CD14-positive monocyte (primary cell): ENCODE measurements around the gene NUDT22. TPM values are rescaled to one million over a fixed set of nuclear protein-coding genes. Genes with fewer than 3 reads are reported as not detected.

Experiments used
- DNase-seq, 3 donors: peaks; one replicate each; pipeline ENCODE4 v3.0.0-alpha.2; 2011 to 2022
- H2AFZ ChIP-seq: 2 replicates; pipeline ENCODE4 v1.6.0; 2012; ENCODE audit warnings: mild to moderate bottlenecking, low read depth, low read length, inconsistent platforms; ENCODE audit not compliant: insufficient read depth, poor library complexity, severe bottlenecking
- H3K27ac ChIP-seq, 2 donors: 1 replicate in 1 of 2; 2 replicates in 1 of 2; pipeline ENCODE4 v1.5.1; 2012 to 2013; ENCODE audit warnings: low read length in 2 of 2, control low read depth in 1 of 2, inconsistent platforms in 1 of 2, low read depth in 1 of 2, mild to moderate bottlenecking in 1 of 2
- H3K27me3 ChIP-seq, 2 donors: one replicate each; pipeline versions ENCODE4 v1.6.0 to v1.6.1; 2011 to 2013; ENCODE audit warnings: low read length in 2 of 2; ENCODE audit not compliant: control insufficient read depth in 2 of 2, insufficient read depth in 2 of 2
- H3K36me3 ChIP-seq, 2 donors: replicated peaks in 1 of 2; 1 replicate in 1 of 2; 2 replicates in 1 of 2; pipeline versions ENCODE4 v1.5.1 to v1.6.1; 2012 to 2013; ENCODE audit warnings: low read length in 2 of 2, control low read depth in 1 of 2, inconsistent platforms in 1 of 2, mild to moderate bottlenecking in 1 of 2; ENCODE audit not compliant: insufficient read depth in 2 of 2, control insufficient read depth in 1 of 2
- H3K4me1 ChIP-seq, 2 donors: 1 replicate in 1 of 2; 2 replicates in 1 of 2; pipeline versions ENCODE4 v1.5.1 to v1.6.1; 2012 to 2013; ENCODE audit warnings: low read length in 2 of 2, control low read depth in 1 of 2, inconsistent platforms in 1 of 2, mild to moderate bottlenecking in 1 of 2, moderate library complexity in 1 of 2; ENCODE audit not compliant: insufficient read depth in 2 of 2, control insufficient read depth in 1 of 2
- H3K4me2 ChIP-seq: replicated peaks from 2 replicates; pipeline ENCODE3; 2012; ENCODE audit warnings: low read length, moderate library complexity, mild to moderate bottlenecking; ENCODE audit not compliant: poor library complexity, severe bottlenecking; ENCODE audit errors: extremely low read depth
- H3K4me3 ChIP-seq, 3 experiments: fragments of 200-600 bp in 1 of 3; sonication (generic) in 1 of 3; replicated peaks in 1 of 3; 1 replicate in 2 of 3; 2 replicates in 1 of 3; pipeline ENCODE4 v1.5.1; 2011 to 2013; ENCODE audit warnings: low read length in 3 of 3, mild to moderate bottlenecking in 3 of 3, control low read depth in 2 of 3, low read depth in 2 of 3, inconsistent platforms in 1 of 3, moderate library complexity in 1 of 3
- H3K79me2 ChIP-seq: 2 replicates; pipeline ENCODE4 v1.6.0; 2012; ENCODE audit warnings: mild to moderate bottlenecking, control low read depth, inconsistent platforms, low read length, moderate library complexity; ENCODE audit not compliant: insufficient read depth
- H3K9ac ChIP-seq: 2 replicates; pipeline ENCODE4 v1.6.0; 2017; ENCODE audit warnings: low read length, mild to moderate bottlenecking; ENCODE audit not compliant: insufficient read depth, poor library complexity, severe bottlenecking
- H3K9me3 ChIP-seq, 2 donors: replicated peaks in 1 of 2; 1 replicate in 1 of 2; 2 replicates in 1 of 2; pipeline versions ENCODE4 v1.5.1 to v1.6.1; 2012 to 2013; ENCODE audit warnings: low read length in 2 of 2, control low read depth in 1 of 2; ENCODE audit not compliant: control insufficient read depth in 1 of 2, insufficient read depth in 1 of 2
- H4K20me1 ChIP-seq: 2 replicates; pipeline ENCODE4 v1.6.0; 2012; ENCODE audit warnings: mild to moderate bottlenecking, low read length, control low read depth, moderate library complexity; ENCODE audit not compliant: insufficient read depth
- H3K27ac Mint-ChIP-seq, 7 donors: one replicate each; pipeline ENCODE4 v1.8.0; 2020; ENCODE audit warnings: mild to moderate bottlenecking in 7 of 7, mixed read lengths in 7 of 7, moderate library complexity in 6 of 7, inconsistent platforms in 2 of 7
- H3K27me3 Mint-ChIP-seq, 3 donors: one replicate each; pipeline ENCODE4 v1.8.0; 2021 to 2022; ENCODE audit warnings: low read depth in 3 of 3, mild to moderate bottlenecking in 3 of 3, mixed read lengths in 3 of 3, moderate library complexity in 3 of 3, inconsistent platforms in 1 of 3
- H3K36me3 Mint-ChIP-seq, 2 donors: one replicate each; pipeline ENCODE4 v1.8.0; 2020; ENCODE audit warnings: mixed read lengths in 2 of 2, inconsistent platforms in 1 of 2, mild to moderate bottlenecking in 1 of 2
- H3K4me1 Mint-ChIP-seq: one replicate; pipeline ENCODE4 v1.8.0; 2020; ENCODE audit warnings: mild to moderate bottlenecking, mixed read lengths
- H3K4me3 Mint-ChIP-seq, 2 donors: one replicate each; pipeline ENCODE4 v1.8.0; 2020; ENCODE audit warnings: mild to moderate bottlenecking in 2 of 2, mixed read lengths in 2 of 2, moderate library complexity in 1 of 2
- H3K9me3 Mint-ChIP-seq, 7 donors: one replicate each; pipeline ENCODE4 v1.8.0; 2020 to 2022; ENCODE audit warnings: mixed read lengths in 7 of 7, mild to moderate bottlenecking in 6 of 7, moderate library complexity in 6 of 7, inconsistent platforms in 2 of 7
- WGBS: methylation state at CpG from one replicate; pipeline ENCODE4 v1.1.5; 2013; ENCODE audit warnings: missing lambda C conversion rate; ENCODE audit not compliant: insufficient coverage; 5-methylcytosine and 5-hydroxymethylcytosine counted together
- intact Hi-C, 2 donors: fragments of 100-400 bp; cut with micrococcal nuclease; formaldehyde crosslinking; loops; one replicate each; pipeline versions ENCODE4 v1.15.0 to v1.15.1; 2023
- polyA plus RNA-seq, 3 donors: library from polyadenylated mRNA; depleted of rRNA in 1 of 3; unstranded in 2 of 3; stranded (reverse) in 1 of 3; fragments of 300-500 nt in 2 of 3; fragments of >200 nt in 1 of 3; fragmentation: Illumina TruSeq in 2 of 3; gene quantifications; 1 replicate in 2 of 3; 2 replicates in 1 of 3; pipeline ENCODE4 v1.2.3, GENCODE V29; 2012 to 2021
- TF ChIP-seq, protein P1 (sequence below): fragments of 200-600 bp; IDR thresholded peaks from one replicate; pipeline ENCODE4 v1.8.0; 2022; ENCODE audit warnings: antibody characterized with exemption, mild to moderate bottlenecking

The NUDT22 gene
- polyA plus RNA-seq, 3 donors = 47.9 to 86.1 (median 56.1) TPM

- Mint-ChIP-seq H3K27me3 (peaks cover 3 to 10% (median 7%) of the 10 kb centered on the region in 3 donors), H3K27ac (no peak overlapping the region), H3K4me3 (peak overlapping the region in 1 of 2 donors; percentile 15), H3K4me1 (peaks cover 52% of the 10 kb centered on the region), H3K9me3 (no peaks in the 10 kb centered on the region), H3K36me3 (peaks cover 3 to 8% of the 10 kb centered on the region in 2 donors)
- WGBS = 82% methylated on average over 3 of the region's 8 CpGs
- Histone ChIP-seq H3K36me3 (peaks cover 2 to 7% of the 10 kb centered on the region in 2 donors), H3K4me2 (no peak overlapping the region), H3K9ac (no peak overlapping the region), H3K4me1 (peaks cover 52 to 69% of the 10 kb centered on the region in 2 donors), H3K9me3 (no peaks in the 10 kb centered on the region), H2AFZ (no peak overlapping the region), H4K20me1 (peaks cover 28% of the 10 kb centered on the region), H3K79me2 (peaks cover 33% of the 10 kb centered on the region), H3K27me3 (no peaks in the 10 kb centered on the region), H3K27ac (no peak overlapping the region), H3K4me3 (no peak overlapping the region)
- TF ChIP-seq, protein P1, sequence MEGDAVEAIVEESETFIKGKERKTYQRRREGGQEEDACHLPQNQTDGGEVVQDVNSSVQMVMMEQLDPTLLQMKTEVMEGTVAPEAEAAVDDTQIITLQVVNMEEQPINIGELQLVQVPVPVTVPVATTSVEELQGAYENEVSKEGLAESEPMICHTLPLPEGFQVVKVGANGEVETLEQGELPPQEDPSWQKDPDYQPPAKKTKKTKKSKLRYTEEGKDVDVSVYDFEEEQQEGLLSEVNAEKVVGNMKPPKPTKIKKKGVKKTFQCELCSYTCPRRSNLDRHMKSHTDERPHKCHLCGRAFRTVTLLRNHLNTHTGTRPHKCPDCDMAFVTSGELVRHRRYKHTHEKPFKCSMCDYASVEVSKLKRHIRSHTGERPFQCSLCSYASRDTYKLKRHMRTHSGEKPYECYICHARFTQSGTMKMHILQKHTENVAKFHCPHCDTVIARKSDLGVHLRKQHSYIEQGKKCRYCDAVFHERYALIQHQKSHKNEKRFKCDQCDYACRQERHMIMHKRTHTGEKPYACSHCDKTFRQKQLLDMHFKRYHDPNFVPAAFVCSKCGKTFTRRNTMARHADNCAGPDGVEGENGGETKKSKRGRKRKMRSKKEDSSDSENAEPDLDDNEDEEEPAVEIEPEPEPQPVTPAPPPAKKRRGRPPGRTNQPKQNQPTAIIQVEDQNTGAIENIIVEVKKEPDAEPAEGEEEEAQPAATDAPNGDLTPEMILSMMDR = no peak
- DNase-seq = no peak
- intact Hi-C loops = loop anchor here in 1 of 2 donors (2.0 to 5.0 kb wide), 2 partner anchors 38 to 51 kb away; partner anchors contain the start of genes CATSPERZ and GPR137
These were observed 23.7 kb downstream of the NUDT22 start for GRCh38 chr11:64249563-64250414.

DNA sequence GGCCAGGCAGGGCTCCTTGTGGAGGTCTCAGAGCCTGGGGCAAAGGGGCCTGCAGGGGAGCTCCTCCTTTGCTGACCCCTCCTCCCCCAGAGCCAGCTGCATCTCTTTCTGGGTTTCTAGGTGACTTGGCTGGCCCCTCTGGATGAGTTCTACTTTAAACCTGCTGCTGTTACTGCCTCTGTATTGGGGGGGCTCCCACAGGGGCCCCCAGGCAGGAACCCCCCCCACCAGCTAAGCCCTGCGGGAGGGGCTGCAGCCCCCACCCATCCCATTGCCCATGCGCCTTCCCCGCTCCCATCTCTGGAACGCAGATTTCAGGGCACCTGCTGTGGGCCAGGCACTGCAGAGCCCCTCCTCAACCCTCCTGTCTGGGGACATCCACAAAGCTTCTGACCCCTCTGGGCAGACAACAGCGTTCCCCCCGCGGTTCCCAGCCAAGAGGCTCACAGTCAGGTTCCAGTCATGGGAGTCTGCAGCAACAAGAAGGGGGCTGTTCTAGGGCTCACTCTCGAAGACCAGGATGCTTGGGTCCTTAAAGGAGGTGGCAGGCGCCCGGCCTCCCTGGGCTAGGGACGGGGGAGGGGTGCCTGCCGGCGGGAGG lies 24.4 kb downstream of the NUDT22 start:
- H3K9me3 Mint-ChIP-seq = no peaks in the 10 kb centered on the region
- H3K27ac ChIP-seq = no peak overlapping the region
- H3K4me1 Mint-ChIP-seq = peaks cover 45% of the 10 kb centered on the region
- peaks cover 9 to 14% of the 10 kb centered on the region in 2 donors for H3K36me3 ChIP-seq
- intact Hi-C loops = loop anchor here in 1 of 2 donors (2.0 to 5.0 kb wide), 2 partner anchors 37 to 50 kb away; partner anchors contain the start of genes CATSPERZ and GPR137
- H3K9ac ChIP-seq = peak overlapping the region; percentile 69
- peak overlapping the region; percentile 79 for H2AFZ ChIP-seq
- 26% methylated on average over 12 of the region's 13 CpGs for WGBS
- no peak for DNase-seq
- peak overlapping the region in 1 of 7 donors; percentile 66 for H3K27ac Mint-ChIP-seq
- H3K79me2 ChIP-seq = peaks cover 26% of the 10 kb centered on the region
- H3K4me3 ChIP-seq = peak overlapping the region in 2 of 3 experiments; percentile 38 to 87
- TF ChIP-seq, protein P1 = no peak
- peaks cover 28% of the 10 kb centered on the region for H4K20me1 ChIP-seq
- no peaks in the 10 kb centered on the region for H3K27me3 ChIP-seq
- peak overlapping the region; percentile 81 to 90 for H3K4me3 Mint-ChIP-seq
- H3K4me2 ChIP-seq = peak overlapping the region; percentile 98
- H3K36me3 Mint-ChIP-seq = peaks cover 10 to 15% of the 10 kb centered on the region in 2 donors
- no peaks in the 10 kb centered on the region for H3K9me3 ChIP-seq
- peaks cover 3 to 10% (median 8%) of the 10 kb centered on the region in 3 donors for H3K27me3 Mint-ChIP-seq
- peaks cover 44 to 62% of the 10 kb centered on the region in 2 donors for H3K4me1 ChIP-seq
